Fibroblast of lung (primary cell): Measurements from ENCODE around the gene ZNF710. TPM values are rescaled to one million over a fixed set of nuclear protein-coding genes. Genes with fewer than 3 reads are reported as not detected.
A peak's percentile ranks its signal among the peaks of the same experiment; 100 is the strongest.

Experiments
- DNase-seq, 2 donors: peaks; one replicate each; pipeline versions ENCODE4 v3.0.0 to v3.0.0-alpha.2; 2010; ENCODE audit warnings: low read depth in 2 of 2
- H2AFZ ChIP-seq: 2 replicates; pipeline ENCODE4 v1.5.1; 2012; ENCODE audit warnings: low read length, control low read depth, inconsistent platforms
- H3K27ac ChIP-seq: 2 replicates; pipeline ENCODE4 v1.5.1; 2011; ENCODE audit warnings: low read length, control low read depth; ENCODE audit not compliant: insufficient read depth
- H3K27me3 ChIP-seq: 2 replicates; pipeline ENCODE4 v1.5.1; 2011; ENCODE audit warnings: mild to moderate bottlenecking, low read length; ENCODE audit not compliant: control insufficient read depth, insufficient read depth
- H3K36me3 ChIP-seq: 2 replicates; pipeline ENCODE4 v1.5.1; 2011; ENCODE audit warnings: low read length; ENCODE audit not compliant: control insufficient read depth, insufficient read depth
- H3K4me1 ChIP-seq: 2 replicates; pipeline ENCODE4 v1.5.1; 2011; ENCODE audit warnings: low read length; ENCODE audit not compliant: control insufficient read depth, insufficient read depth; ENCODE audit errors: extremely low read depth
- H3K4me2 ChIP-seq: 2 replicates; pipeline ENCODE4 v1.5.1; 2011; ENCODE audit warnings: low read length, control low read depth; ENCODE audit not compliant: insufficient read depth; ENCODE audit errors: extremely low read depth
- H3K4me3 ChIP-seq, 4 experiments: fragments of 200-600 bp in 1 of 4; sonication (generic) in 1 of 4; replicated peaks in 1 of 4; 2 replicates each; pipeline ENCODE4 v1.5.1; 2011 to 2016; ENCODE audit warnings: low read length in 4 of 4, low read depth in 3 of 4, mild to moderate bottlenecking in 3 of 4, control low read depth in 2 of 4, inconsistent platforms in 1 of 4, mixed read lengths in 1 of 4; ENCODE audit not compliant: insufficient read depth in 1 of 4; ENCODE audit errors: control extremely low read depth in 1 of 4
- H3K79me2 ChIP-seq: 2 replicates; pipeline ENCODE4 v1.5.1; 2012; ENCODE audit warnings: mild to moderate bottlenecking, low read length, inconsistent platforms; ENCODE audit not compliant: control insufficient read depth, insufficient read depth
- H3K9ac ChIP-seq: 2 replicates; pipeline ENCODE4 v1.5.1; 2011; ENCODE audit warnings: mild to moderate bottlenecking, low read length, control low read depth; ENCODE audit not compliant: insufficient read depth
- H3K9me3 ChIP-seq: 2 replicates; pipeline ENCODE4 v1.5.1; 2012; ENCODE audit warnings: low read depth, low read length; ENCODE audit not compliant: control insufficient read depth, insufficient read depth
- H4K20me1 ChIP-seq: 2 replicates; pipeline ENCODE4 v1.5.1; 2011; ENCODE audit warnings: low read length; ENCODE audit not compliant: control insufficient read depth, insufficient read depth; ENCODE audit errors: extremely low read depth
- CTCF ChIP-seq, 2 donors: IDR thresholded peaks in 1 of 2; conservative IDR thresholded peaks in 1 of 2; 1 replicate in 1 of 2; 2 replicates in 1 of 2; pipeline ENCODE4 v1.5.1; 2011 to 2012; ENCODE audit warnings: low read length in 2 of 2, control low read depth in 1 of 2, inconsistent platforms in 1 of 2, low read depth in 1 of 2, mild to moderate bottlenecking in 1 of 2
- EZH2 ChIP-seq: IDR thresholded peaks from 2 replicates; pipeline ENCODE4 v1.5.1; 2012; ENCODE audit warnings: low read length, control low read depth, mild to moderate bottlenecking; ENCODE audit errors: missing control alignments
- polyA plus RNA-seq, 2 donors: library from polyadenylated mRNA; depleted of rRNA in 1 of 2; stranded (reverse) in 1 of 2; unstranded in 1 of 2; fragments of >200 nt; gene quantifications; 2 replicates each; pipeline ENCODE4 v1.2.1, GENCODE V29; 2011 to 2012; ENCODE audit warnings: missing spikeins in 1 of 2
- total RNA-seq: library from RNA; depleted of rRNA; stranded (reverse); fragments of >200 nt; gene quantifications from 2 replicates; pipeline ENCODE4 v1.2.1, GENCODE V29; 2014

The ZNF710 gene
- total and polyA plus RNA-seq, 2 donors (not counting 1 experiment from before 2014, with no cell fraction given), result 2.1 to 9.4 TPM

- TF ChIP-seq CTCF (conservative IDR thresholded peaks at IDR 0.05 in 1 of 2, IDR thresholded peaks at IDR 0.05 in 1 of 2; ENCODE audit: low read depth in 1 of 2, low read length in 2 of 2) (no peak), EZH2 (no peak)
- H2AFZ ChIP-seq, result no peak overlapping the region
- H3K4me2 ChIP-seq, result no peak overlapping the region
- no peaks in the 10 kb centered on the region for H3K36me3 ChIP-seq
- no peak for DNase-seq
- no peak overlapping the region for H3K9ac ChIP-seq
- peaks cover 5% of the 10 kb centered on the region for H3K27me3 ChIP-seq
- no peaks in the 10 kb centered on the region for H3K9me3 ChIP-seq
- H3K27ac ChIP-seq, result no peak overlapping the region
- no peaks in the 10 kb centered on the region for H4K20me1 ChIP-seq
- no peak overlapping the region for H3K4me3 ChIP-seq
- H3K4me1 ChIP-seq, result no peaks in the 10 kb centered on the region
- H3K79me2 ChIP-seq, result no peaks in the 10 kb centered on the region
Measured at GRCh38 chr15:90126022-90126421, 124.9 kb downstream of the ZNF710 start.

GRCh38 chr15:90126596-90127435 is 125.7 kb downstream of the ZNF710 start:
- no peaks in the 10 kb centered on the region for H4K20me1 ChIP-seq
- no peaks in the 10 kb centered on the region for H3K36me3 ChIP-seq
- no peaks in the 10 kb centered on the region for H3K9me3 ChIP-seq
- H3K27me3 ChIP-seq, result peaks cover 5% of the 10 kb centered on the region
- H3K27ac ChIP-seq, result no peak overlapping the region
- TF ChIP-seq CTCF (conservative IDR thresholded peaks at IDR 0.05 in 1 of 2, IDR thresholded peaks at IDR 0.05 in 1 of 2; ENCODE audit: low read depth in 1 of 2, low read length in 2 of 2) (no peak), EZH2 (no peak)
- no peak overlapping the region for H3K4me3 ChIP-seq
- H3K9ac ChIP-seq, result no peak overlapping the region
- no peak overlapping the region for H2AFZ ChIP-seq
- DNase-seq, result peak in 1 of 2 donors; percentile 17
- no peaks in the 10 kb centered on the region for H3K79me2 ChIP-seq
- no peak overlapping the region for H3K4me2 ChIP-seq
- H3K4me1 ChIP-seq, result no peaks in the 10 kb centered on the region

GRCh38 chr15:90130291-90130690 is 129.2 kb downstream of the ZNF710 start:
- no peak overlapping the region for H3K9ac ChIP-seq
- no peaks in the 10 kb centered on the region for H3K4me1 ChIP-seq
- no peaks in the 10 kb centered on the region for H4K20me1 ChIP-seq
- H3K4me2 ChIP-seq, result no peak overlapping the region
- no peaks in the 10 kb centered on the region for H3K9me3 ChIP-seq
- H3K4me3 ChIP-seq, result no peak overlapping the region
- no peaks in the 10 kb centered on the region for H3K79me2 ChIP-seq
- TF ChIP-seq CTCF (conservative IDR thresholded peaks at IDR 0.05 in 1 of 2, IDR thresholded peaks at IDR 0.05 in 1 of 2; ENCODE audit: low read depth in 1 of 2, low read length in 2 of 2) (no peak), EZH2 (no peak)
- DNase-seq, result no peak
- H3K36me3 ChIP-seq, result no peaks in the 10 kb centered on the region
- H2AFZ ChIP-seq, result no peak overlapping the region
- H3K27ac ChIP-seq, result no peak overlapping the region
- H3K27me3 ChIP-seq, result peaks cover 5% of the 10 kb centered on the region

Other genes with a start within 250 kb of the ZNF710 start
- gene MESP2, start 225.0 kb upstream of the ZNF710 start, total RNA-seq, result 0.77 and 0.99 TPM in 2 replicates
- gene MESP2, start 225.0 kb upstream of the ZNF710 start, polyA plus RNA-seq, result 0.24 TPM in 1 of 2 replicates, not detected in the other
- 21.6 and 70.8 TPM in 2 replicates for gene ANPEP, start 186.5 kb upstream of the ZNF710 start, total RNA-seq
- gene ANPEP, start 186.5 kb upstream of the ZNF710 start, polyA plus RNA-seq, result 72.8 and 116 TPM in 2 replicates
- 49.1 and 69.5 TPM in 2 replicates for gene AP3S2, start 107.3 kb upstream of the ZNF710 start, total RNA-seq
- 44.5 and 54.4 TPM in 2 replicates for gene AP3S2, start 107.3 kb upstream of the ZNF710 start, polyA plus RNA-seq
- gene ARPIN, start 88.4 kb upstream of the ZNF710 start, total RNA-seq, result 13.2 and 13.9 TPM in 2 replicates
- 13.4 and 16.6 TPM in 2 replicates for gene ARPIN, start 88.4 kb upstream of the ZNF710 start, polyA plus RNA-seq
- 21.8 and 47.9 TPM in 2 replicates for gene IDH2, start 101.1 kb downstream of the ZNF710 start, total RNA-seq
- 39.9 and 66.0 TPM in 2 replicates for gene IDH2, start 101.1 kb downstream of the ZNF710 start, polyA plus RNA-seq
- 14.1 and 30.4 TPM in 2 replicates for gene SEMA4B, start 200.0 kb downstream of the ZNF710 start, total RNA-seq
- gene SEMA4B, start 200.0 kb downstream of the ZNF710 start, polyA plus RNA-seq, result 9.5 and 12.8 TPM in 2 replicates
- gene CIB1, start 232.6 kb downstream of the ZNF710 start, total RNA-seq, result 17.7 and 27.7 TPM in 2 replicates
- gene CIB1, start 232.6 kb downstream of the ZNF710 start, polyA plus RNA-seq, result 42.7 and 62.2 TPM in 2 replicates
- 6.2 and 9.7 TPM in 2 replicates for gene GDPGP1, start 232.9 kb downstream of the ZNF710 start, total RNA-seq
- 1.9 and 2.5 TPM in 2 replicates for gene GDPGP1, start 232.9 kb downstream of the ZNF710 start, polyA plus RNA-seq
- gene TTLL13, start 248.2 kb downstream of the ZNF710 start, total RNA-seq, result under 0.01 TPM in 1 of 2 replicates, not detected in the other
- 0.03 and 0.08 TPM in 2 replicates for gene TTLL13, start 248.2 kb downstream of the ZNF710 start, polyA plus RNA-seq